Measurements from ENCODE around the gene TARS1.
A peak's percentile ranks its signal among the peaks of the same experiment; 100 is the strongest.

Gene TARS1

GRCh38 chr5:33439905-33440481 is 772 bp upstream of the TARS1 start:
- DNase-seq (ENCODE audit: low spot score) = no peak

GRCh38 chr5:33441241-33442177 is 744 bp downstream of the TARS1 start:
- peak; percentile 11 for DNase-seq (ENCODE audit: low spot score)

GRCh38 chr5:33444542-33444941 is 3.8 kb downstream of the TARS1 start:
- DNase-seq (ENCODE audit: low spot score) = no peak

GRCh38 chr5:33445798-33446197 is 5.0 kb downstream of the TARS1 start:
- no peak for DNase-seq (ENCODE audit: low spot score)

- DNase-seq (ENCODE audit: low spot score) = no peak
Observed at GRCh38 chr5:33448118-33448517, 7.4 kb downstream of the TARS1 start.

- DNase-seq (ENCODE audit: low spot score) = no peak
Observed at GRCh38 chr5:33457126-33457525, 16.4 kb downstream of the TARS1 start.

GRCh38 chr5:33457817-33458216 is 17.1 kb downstream of the TARS1 start:
- no peak for DNase-seq (ENCODE audit: low spot score)

GRCh38 chr5:33460210-33460609 is 19.4 kb downstream of the TARS1 start:
- DNase-seq (ENCODE audit: low spot score) = no peak

- no peak for DNase-seq (ENCODE audit: low spot score)
Observed at GRCh38 chr5:33462456-33462855, 21.7 kb downstream of the TARS1 start.

GRCh38 chr5:33465120-33465519 is 24.4 kb downstream of the TARS1 start:
- no peak for DNase-seq (ENCODE audit: low spot score)

GRCh38 chr5:33468775-33469435 is 28.1 kb downstream of the TARS1 start:
- no peak for DNase-seq (ENCODE audit: low spot score)

- DNase-seq (ENCODE audit: low spot score) = peak; percentile 49
Observed at GRCh38 chr5:33470544-33470943, 29.8 kb downstream of the TARS1 start.

GRCh38 chr5:33472805-33473409 is 32.1 kb downstream of the TARS1 start:
- no peak for DNase-seq (ENCODE audit: low spot score)

- DNase-seq (ENCODE audit: low spot score) = no peak
Observed at GRCh38 chr5:33474004-33474403, 33.2 kb downstream of the TARS1 start.

- no peak for DNase-seq (ENCODE audit: low spot score)
Observed at GRCh38 chr5:33474931-33475499, 34.2 kb downstream of the TARS1 start.

- DNase-seq (ENCODE audit: low spot score) = no peak
Observed at GRCh38 chr5:33475706-33476105, 34.9 kb downstream of the TARS1 start.

- DNase-seq (ENCODE audit: low spot score) = no peak
Observed at GRCh38 chr5:33476992-33477391, 36.2 kb downstream of the TARS1 start.

- no peak for DNase-seq (ENCODE audit: low spot score)
Observed at GRCh38 chr5:33477816-33478215, 37.1 kb downstream of the TARS1 start.

GRCh38 chr5:33479311-33479710 is 38.5 kb downstream of the TARS1 start:
- no peak for DNase-seq (ENCODE audit: low spot score)

- no peak for DNase-seq (ENCODE audit: low spot score)
Observed at GRCh38 chr5:33480876-33481275, 40.1 kb downstream of the TARS1 start.

GRCh38 chr5:33482335-33482734 is 41.6 kb downstream of the TARS1 start:
- DNase-seq (ENCODE audit: low spot score) = no peak

GRCh38 chr5:33487236-33487635 is 46.5 kb downstream of the TARS1 start:
- DNase-seq (ENCODE audit: low spot score) = no peak
